Measurements from ENCODE around the gene CD1D.

Gene CD1D

DNA sequence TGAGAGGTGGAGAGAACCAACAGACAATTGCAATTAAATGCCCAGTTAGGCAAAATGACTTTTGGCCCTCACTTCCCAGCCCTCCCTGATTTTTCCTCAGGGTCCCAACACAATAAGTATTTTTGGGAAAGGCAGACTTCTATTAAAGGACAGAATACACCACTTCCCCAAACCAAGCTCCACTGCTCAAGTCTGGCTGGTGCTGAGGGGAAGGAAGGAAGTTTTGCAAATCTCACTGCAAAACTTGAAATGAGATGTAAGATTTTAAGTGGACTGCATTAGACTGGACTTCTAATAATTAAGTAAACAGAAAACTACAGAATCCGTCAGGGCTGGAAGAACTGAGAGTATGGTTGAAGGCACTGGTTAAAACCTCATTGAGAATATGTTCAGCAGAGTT is 32.2 kb upstream of the CD1D start:
- Histone ChIP-seq H3K4me2 (ENCODE audit: low read length) (no peak overlapping the region; the same call in 1 of the 2 replicates), H4K20me1 (ENCODE audit: insufficient read depth, low read length) (no peaks in the 10 kb centered on the region), H3K9me3 (ENCODE audit: insufficient read depth, low read length) (no peaks in the 10 kb centered on the region), H3K9ac (ENCODE audit: low read length) (no peak overlapping the region), H3K27me3 (ENCODE audit: low read depth, low read length) (peaks cover 14% of the 10 kb centered on the region; the same call in 1 of the 2 replicates), H3K79me2 (ENCODE audit: low read length) (no peaks in the 10 kb centered on the region), H3K4me3 (ENCODE audit: low read length) (no peak overlapping the region), H3K4me1 (ENCODE audit: low read length) (peaks cover 40% of the 10 kb centered on the region), H3K36me3 (replicated peaks; ENCODE audit: low read depth, low read length) (no peaks in the 10 kb centered on the region), H3K27ac (ENCODE audit: low read length) (no peak overlapping the region), H2AFZ (ENCODE audit: low read depth, low read length) (no peak overlapping the region)
- no peak for TF ChIP-seq EZH2phosphoT487 (IDR thresholded peaks at IDR 0.05; ENCODE audit: low read depth)
- TF ChIP-seq, protein P1, sequence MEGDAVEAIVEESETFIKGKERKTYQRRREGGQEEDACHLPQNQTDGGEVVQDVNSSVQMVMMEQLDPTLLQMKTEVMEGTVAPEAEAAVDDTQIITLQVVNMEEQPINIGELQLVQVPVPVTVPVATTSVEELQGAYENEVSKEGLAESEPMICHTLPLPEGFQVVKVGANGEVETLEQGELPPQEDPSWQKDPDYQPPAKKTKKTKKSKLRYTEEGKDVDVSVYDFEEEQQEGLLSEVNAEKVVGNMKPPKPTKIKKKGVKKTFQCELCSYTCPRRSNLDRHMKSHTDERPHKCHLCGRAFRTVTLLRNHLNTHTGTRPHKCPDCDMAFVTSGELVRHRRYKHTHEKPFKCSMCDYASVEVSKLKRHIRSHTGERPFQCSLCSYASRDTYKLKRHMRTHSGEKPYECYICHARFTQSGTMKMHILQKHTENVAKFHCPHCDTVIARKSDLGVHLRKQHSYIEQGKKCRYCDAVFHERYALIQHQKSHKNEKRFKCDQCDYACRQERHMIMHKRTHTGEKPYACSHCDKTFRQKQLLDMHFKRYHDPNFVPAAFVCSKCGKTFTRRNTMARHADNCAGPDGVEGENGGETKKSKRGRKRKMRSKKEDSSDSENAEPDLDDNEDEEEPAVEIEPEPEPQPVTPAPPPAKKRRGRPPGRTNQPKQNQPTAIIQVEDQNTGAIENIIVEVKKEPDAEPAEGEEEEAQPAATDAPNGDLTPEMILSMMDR (IDR thresholded peaks at IDR 0.05; ENCODE audit: low read depth, low read length): no peak

- peak overlapping the region; percentile 80 for H3K4me3 ChIP-seq (ENCODE audit: low read length)
- TF ChIP-seq EZH2phosphoT487 (IDR thresholded peaks at IDR 0.05; ENCODE audit: low read depth): no peak
- TF ChIP-seq, protein P1 (IDR thresholded peaks at IDR 0.05; ENCODE audit: low read depth, low read length): no peak
These were observed 31.5 kb upstream of the CD1D start for GRCh38 chr1:158149175-158149574.

GRCh38 chr1:158149577-158150269 is 31.0 kb upstream of the CD1D start:
- Histone ChIP-seq H3K4me1 (ENCODE audit: low read length) (peaks cover 52% of the 10 kb centered on the region), H3K9me3 (ENCODE audit: insufficient read depth, low read length) (no peaks in the 10 kb centered on the region), H2AFZ (ENCODE audit: low read depth, low read length) (peak overlapping the region; percentile 99), H3K4me3 (ENCODE audit: low read length) (peak overlapping the region; percentile 80), H3K36me3 (replicated peaks; ENCODE audit: low read depth, low read length) (no peaks in the 10 kb centered on the region), H3K27ac (ENCODE audit: low read length) (peak overlapping the region; percentile 28), H3K27me3 (ENCODE audit: low read depth, low read length) (peaks cover 15% of the 10 kb centered on the region; the same call in 1 of the 2 replicates), H3K4me2 (ENCODE audit: low read length) (peak overlapping the region; percentile 89), H3K79me2 (ENCODE audit: low read length) (no peaks in the 10 kb centered on the region), H3K9ac (ENCODE audit: low read length) (peak overlapping the region; percentile 66), H4K20me1 (ENCODE audit: insufficient read depth, low read length) (no peaks in the 10 kb centered on the region)
- TF ChIP-seq EZH2phosphoT487 (IDR thresholded peaks at IDR 0.05; ENCODE audit: low read depth): no peak
- TF ChIP-seq, protein P1 (IDR thresholded peaks at IDR 0.05; ENCODE audit: low read depth, low read length): no peak

More at GRCh38 chr1:158149175-158149574, 31.5 kb upstream of the CD1D start:
- no peaks in the 10 kb centered on the region for H3K9me3 ChIP-seq (ENCODE audit: insufficient read depth, low read length)
- no peaks in the 10 kb centered on the region for H3K36me3 ChIP-seq (replicated peaks; ENCODE audit: low read depth, low read length)
- H2AFZ ChIP-seq (ENCODE audit: low read depth, low read length): peak overlapping the region; percentile 99
- H3K27ac ChIP-seq (ENCODE audit: low read length): peak overlapping the region; percentile 28; the same call in 1 of the 2 replicates
- peaks cover 14% of the 10 kb centered on the region; the same call in 1 of the 2 replicates for H3K27me3 ChIP-seq (ENCODE audit: low read depth, low read length)
- H4K20me1 ChIP-seq (ENCODE audit: insufficient read depth, low read length): no peaks in the 10 kb centered on the region
- H3K9ac ChIP-seq (ENCODE audit: low read length): peak overlapping the region; percentile 66
- peaks cover 47% of the 10 kb centered on the region for H3K4me1 ChIP-seq (ENCODE audit: low read length)
- H3K79me2 ChIP-seq (ENCODE audit: low read length): no peaks in the 10 kb centered on the region
- H3K4me2 ChIP-seq (ENCODE audit: low read length): peak overlapping the region; percentile 89

DNA sequence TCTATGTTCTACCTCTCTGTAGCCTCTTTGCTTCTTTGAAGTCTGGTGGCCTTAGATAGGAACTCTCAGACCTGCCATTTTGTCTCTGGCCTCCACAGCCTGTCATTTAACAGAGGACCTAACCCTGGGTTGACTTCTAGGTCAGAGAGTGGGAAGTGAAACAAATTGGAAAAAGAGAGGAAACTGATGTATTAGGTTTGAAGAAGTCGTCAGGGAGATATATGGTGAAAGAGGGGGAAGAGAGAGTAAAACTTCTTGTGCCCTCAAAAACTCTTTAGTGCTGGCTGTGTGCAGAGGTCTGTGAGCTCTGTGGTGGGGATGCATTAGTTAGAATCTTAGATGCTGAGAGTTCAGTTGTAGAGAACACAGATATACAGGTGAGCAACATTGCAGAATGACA is 30.2 kb upstream of the CD1D start:
- TF ChIP-seq, protein P1 (IDR thresholded peaks at IDR 0.05; ENCODE audit: low read depth, low read length): no peak
- no peak for TF ChIP-seq EZH2phosphoT487 (IDR thresholded peaks at IDR 0.05; ENCODE audit: low read depth)
- Histone ChIP-seq H3K4me3 (ENCODE audit: low read length) (peak overlapping the region; percentile 80), H3K4me1 (ENCODE audit: low read length) (peaks cover 57% of the 10 kb centered on the region), H4K20me1 (ENCODE audit: insufficient read depth, low read length) (no peaks in the 10 kb centered on the region), H3K9ac (ENCODE audit: low read length) (peak overlapping the region; percentile 66), H3K4me2 (ENCODE audit: low read length) (peak overlapping the region; percentile 89), H3K36me3 (replicated peaks; ENCODE audit: low read depth, low read length) (no peaks in the 10 kb centered on the region), H3K27me3 (ENCODE audit: low read depth, low read length) (peaks cover 20% of the 10 kb centered on the region; the same call in 1 of the 2 replicates), H2AFZ (ENCODE audit: low read depth, low read length) (peak overlapping the region; percentile 99), H3K9me3 (ENCODE audit: insufficient read depth, low read length) (no peaks in the 10 kb centered on the region), H3K79me2 (ENCODE audit: low read length) (no peaks in the 10 kb centered on the region), H3K27ac (ENCODE audit: low read length) (peak overlapping the region; percentile 28)
